ENCODE measurements around the gene NLRP10. TPM values are rescaled to one million over a fixed set of nuclear protein-coding genes. Genes with fewer than 3 reads are reported as not detected.

NLRP10 gene
- total and polyA plus RNA-seq, 2 of the 13 experiments (the other 11 are each of a cell fraction or from before 2014, with no cell fraction given), result not detected

DNA sequence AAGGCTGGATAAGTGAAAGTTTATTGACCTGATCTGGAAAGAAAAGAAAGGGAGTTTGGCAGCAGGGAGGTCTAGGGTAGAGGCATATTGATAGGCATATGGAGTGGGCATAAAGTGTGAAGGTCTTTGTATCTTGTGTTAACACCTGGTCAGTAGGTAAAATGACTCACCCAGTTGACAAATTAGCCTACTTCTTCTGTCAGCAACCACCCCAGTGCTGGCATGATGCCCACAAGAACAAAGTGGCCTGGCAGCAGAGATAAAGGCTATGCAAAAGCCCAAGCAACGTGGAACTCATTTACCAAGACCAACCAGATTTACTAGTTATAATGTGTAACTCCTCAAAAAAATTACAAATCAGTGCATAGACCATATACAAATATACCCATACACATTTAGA lies 28.6 kb downstream of the NLRP10 start (continued):
- no peak for TF ChIP-seq IRF9 (CRISPR knock-in tag; IDR thresholded peaks at IDR 0.05; ENCODE audit: borderline replicate concordance)
- no peak for TF ChIP-seq KDM5B (CRISPR knock-in tag; IDR thresholded peaks at IDR 0.05; ENCODE audit: borderline replicate concordance)
- TF ChIP-seq NONO (IDR thresholded peaks at IDR 0.05), result no peak
- TF ChIP-seq NONO (CRISPR knock-in tag; conservative IDR thresholded peaks at IDR 0.05), result no peak
- TF ChIP-seq ZNF318 (CRISPR knock-in tag; IDR thresholded peaks at IDR 0.05), result no peak
- no peak for TF ChIP-seq ZMYM3 (CRISPR knock-in tag; IDR thresholded peaks at IDR 0.05)
- no peak for TF ChIP-seq AFF4 (CRISPR knock-in tag; IDR thresholded peaks at IDR 0.05)
- no peak for TF ChIP-seq BHLHE40 (IDR thresholded peaks at IDR 0.05; ENCODE audit: low read length)
- TF ChIP-seq, protein P1, sequence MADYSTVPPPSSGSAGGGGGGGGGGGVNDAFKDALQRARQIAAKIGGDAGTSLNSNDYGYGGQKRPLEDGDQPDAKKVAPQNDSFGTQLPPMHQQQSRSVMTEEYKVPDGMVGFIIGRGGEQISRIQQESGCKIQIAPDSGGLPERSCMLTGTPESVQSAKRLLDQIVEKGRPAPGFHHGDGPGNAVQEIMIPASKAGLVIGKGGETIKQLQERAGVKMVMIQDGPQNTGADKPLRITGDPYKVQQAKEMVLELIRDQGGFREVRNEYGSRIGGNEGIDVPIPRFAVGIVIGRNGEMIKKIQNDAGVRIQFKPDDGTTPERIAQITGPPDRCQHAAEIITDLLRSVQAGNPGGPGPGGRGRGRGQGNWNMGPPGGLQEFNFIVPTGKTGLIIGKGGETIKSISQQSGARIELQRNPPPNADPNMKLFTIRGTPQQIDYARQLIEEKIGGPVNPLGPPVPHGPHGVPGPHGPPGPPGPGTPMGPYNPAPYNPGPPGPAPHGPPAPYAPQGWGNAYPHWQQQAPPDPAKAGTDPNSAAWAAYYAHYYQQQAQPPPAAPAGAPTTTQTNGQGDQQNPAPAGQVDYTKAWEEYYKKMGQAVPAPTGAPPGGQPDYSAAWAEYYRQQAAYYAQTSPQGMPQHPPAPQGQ (CRISPR knock-in tag; IDR thresholded peaks at IDR 0.05; ENCODE audit: borderline replicate concordance), result no peak
- no peak for TF ChIP-seq HMG20B (CRISPR knock-in tag; conservative IDR thresholded peaks at IDR 0.05)
- TF ChIP-seq YEATS4 (CRISPR knock-in tag; IDR thresholded peaks at IDR 0.05; ENCODE audit: borderline replicate concordance), result no peak
- no peak for TF ChIP-seq DDIT3 (CRISPR knock-in tag; IDR thresholded peaks at IDR 0.05)
- no peak for TF ChIP-seq NFATC3 (CRISPR knock-in tag; IDR thresholded peaks at IDR 0.05)
- no peak for TF ChIP-seq ATAD3A (CRISPR knock-in tag; IDR thresholded peaks at IDR 0.05)
